Karpas-422 (cell line): Measurements from ENCODE around the gene TEX26. TPM values are rescaled to one million over a fixed set of nuclear protein-coding genes. Genes with fewer than 3 reads are reported as not detected.

Experiments used
- DNase-seq: peaks from one replicate; pipeline ENCODE4 v3.0.0-alpha.2; 2015
- H2AFZ ChIP-seq: fragments of 200-600 bp; sonication (generic); 2 replicates; pipeline ENCODE4 v1.6.1; 2014; ENCODE audit warnings: antibody characterized with exemption, low read length, mixed read lengths
- H3K27ac ChIP-seq: fragments of 200-600 bp; sonication (generic); 2 replicates; pipeline ENCODE4 v1.5.1; 2014; ENCODE audit warnings: mild to moderate bottlenecking, low read length, moderate library complexity
- H3K27me3 ChIP-seq: fragments of 200-600 bp; sonication (generic); 2 replicates; pipeline ENCODE4 v1.6.1; 2014; ENCODE audit warnings: low read length, mixed read lengths
- H3K36me3 ChIP-seq: fragments of 200-600 bp; sonication (generic); 2 replicates; pipeline ENCODE4 v1.6.1; 2014; ENCODE audit warnings: low read length, mixed read lengths; ENCODE audit not compliant: insufficient read depth
- H3K4me1 ChIP-seq: fragments of 200-600 bp; sonication (generic); 2 replicates; pipeline ENCODE4 v1.6.1; 2014; ENCODE audit warnings: mild to moderate bottlenecking, low read length, mixed read lengths
- H3K4me2 ChIP-seq: fragments of 200-600 bp; sonication (generic); 2 replicates; pipeline ENCODE4 v1.6.1; 2014; ENCODE audit warnings: low read length, low read depth, mild to moderate bottlenecking; ENCODE audit not compliant: poor library complexity, severe bottlenecking
- H3K4me3 ChIP-seq: fragments of 200-600 bp; sonication (generic); 2 replicates; pipeline ENCODE4 v1.5.1; 2014; ENCODE audit warnings: mild to moderate bottlenecking, antibody characterized with exemption, low read length, mixed read lengths
- H3K79me2 ChIP-seq: fragments of 200-600 bp; sonication (generic); 2 replicates; pipeline ENCODE4 v1.6.1; 2014; ENCODE audit warnings: mild to moderate bottlenecking, low read length, mixed read lengths
- H3K9ac ChIP-seq: fragments of 200-600 bp; sonication (generic); 2 replicates; pipeline ENCODE4 v1.6.0; 2014; ENCODE audit warnings: low read length
- H3K9me2 ChIP-seq: fragments of 200-600 bp; sonication (generic), shearing (Covaris generic); replicated peaks from 2 replicates; pipeline ENCODE4 v1.6.0; 2014; ENCODE audit warnings: mild to moderate bottlenecking, low read length, moderate library complexity; ENCODE audit not compliant: insufficient read depth
- H3K9me3 ChIP-seq: fragments of 300-700, 200-600 bp; sonication (generic); 2 replicates; pipeline ENCODE4 v1.6.1; 2014; ENCODE audit warnings: low read length, mixed read lengths
- H4K20me1 ChIP-seq: fragments of 200-600 bp; sonication (generic); 2 replicates; pipeline ENCODE4 v1.6.1; 2014; ENCODE audit warnings: mild to moderate bottlenecking, antibody characterized with exemption, low read length, low read depth; ENCODE audit not compliant: insufficient read depth
- total RNA-seq: library from RNA; depleted of rRNA; stranded (reverse); fragments of >200 nt; shearing (Covaris generic); gene quantifications from 2 replicates; pipeline ENCODE4 v1.2.3, GENCODE V29; 2014; ENCODE audit warnings: low replicate concordance

Gene TEX26
- total RNA-seq, 1 experiment from 2014 or later: not detected

- no peaks in the 10 kb centered on the region for H3K9me3 ChIP-seq
- H3K79me2 ChIP-seq: no peaks in the 10 kb centered on the region
- no peak overlapping the region for H3K9ac ChIP-seq
- H3K4me2 ChIP-seq: no peak overlapping the region
- no peak overlapping the region for H3K4me3 ChIP-seq
- H3K4me1 ChIP-seq: no peaks in the 10 kb centered on the region
- no peaks in the 10 kb centered on the region for H3K9me2 ChIP-seq
- H2AFZ ChIP-seq: no peak overlapping the region
- no peak for DNase-seq
- H3K27me3 ChIP-seq: no peaks in the 10 kb centered on the region
- H3K36me3 ChIP-seq: no peaks in the 10 kb centered on the region
- H4K20me1 ChIP-seq: no peaks in the 10 kb centered on the region
- no peak overlapping the region for H3K27ac ChIP-seq
Observed at GRCh38 chr13:30898678-30899241, 33.7 kb upstream of the TEX26 start.

- H3K27me3 ChIP-seq: no peaks in the 10 kb centered on the region
- no peaks in the 10 kb centered on the region for H3K4me1 ChIP-seq
- no peaks in the 10 kb centered on the region for H3K9me2 ChIP-seq
- no peak overlapping the region for H3K27ac ChIP-seq
- no peaks in the 10 kb centered on the region for H3K9me3 ChIP-seq
- H3K79me2 ChIP-seq: no peaks in the 10 kb centered on the region
- H2AFZ ChIP-seq: no peak overlapping the region
- H3K4me2 ChIP-seq: no peak overlapping the region
- DNase-seq: no peak
- H3K9ac ChIP-seq: no peak overlapping the region
- no peaks in the 10 kb centered on the region for H3K36me3 ChIP-seq
- no peaks in the 10 kb centered on the region for H4K20me1 ChIP-seq
- H3K4me3 ChIP-seq: no peak overlapping the region
Observed at GRCh38 chr13:30900436-30900835, 32.0 kb upstream of the TEX26 start.

GRCh38 chr13:30900952-30901749, 31.3 kb upstream of the TEX26 start:
- Histone ChIP-seq H3K4me2 (no peak overlapping the region), H3K4me1 (no peaks in the 10 kb centered on the region), H3K9me3 (no peaks in the 10 kb centered on the region), H2AFZ (no peak overlapping the region), H3K36me3 (no peaks in the 10 kb centered on the region), H3K9ac (no peak overlapping the region), H3K79me2 (no peaks in the 10 kb centered on the region), H3K27me3 (no peaks in the 10 kb centered on the region), H4K20me1 (no peaks in the 10 kb centered on the region), H3K9me2 (no peaks in the 10 kb centered on the region), H3K4me3 (no peak overlapping the region), H3K27ac (no peak overlapping the region)
- DNase-seq: no peak

GRCh38 chr13:30904043-30904442, 28.4 kb upstream of the TEX26 start:
- no peak overlapping the region for H3K4me2 ChIP-seq
- no peak overlapping the region for H3K27ac ChIP-seq
- H4K20me1 ChIP-seq: no peaks in the 10 kb centered on the region
- DNase-seq: no peak
- H3K9me2 ChIP-seq: no peaks in the 10 kb centered on the region
- no peaks in the 10 kb centered on the region for H3K4me1 ChIP-seq
- no peaks in the 10 kb centered on the region for H3K36me3 ChIP-seq
- no peak overlapping the region for H3K9ac ChIP-seq
- H3K9me3 ChIP-seq: no peaks in the 10 kb centered on the region
- H3K4me3 ChIP-seq: no peak overlapping the region
- H2AFZ ChIP-seq: no peak overlapping the region
- H3K27me3 ChIP-seq: no peaks in the 10 kb centered on the region
- H3K79me2 ChIP-seq: no peaks in the 10 kb centered on the region

- H3K4me3 ChIP-seq: no peak within 1 kb of the TSS
- no peak for DNase-seq
- no peaks in the 10 kb centered on the region for H3K79me2 ChIP-seq
- H3K27ac ChIP-seq: no peak within 1 kb of the TSS
- no peaks in the 10 kb centered on the region for H3K27me3 ChIP-seq
- no peaks in the 10 kb centered on the region for H3K36me3 ChIP-seq
- H3K9me3 ChIP-seq: no peaks in the 10 kb centered on the region
- H3K9me2 ChIP-seq: no peaks in the 10 kb centered on the region
- no peak within 1 kb of the TSS for H3K4me2 ChIP-seq
- H3K9ac ChIP-seq: no peak within 1 kb of the TSS
- no peaks in the 10 kb centered on the region for H4K20me1 ChIP-seq
- no peaks in the 10 kb centered on the region for H3K4me1 ChIP-seq
- H2AFZ ChIP-seq: no peak within 1 kb of the TSS
Observed at GRCh38 chr13:30905932-30906383, 26.5 kb upstream of the TEX26 start, which contains the start of gene MEDAG. Gene MEDAG, plus strand, starts transcription at chr13:30906271. Its CDS starts 245 bp downstream, at chr13:30906516.

GRCh38 chr13:30906411-30907051, 25.9 kb upstream of the TEX26 start:
- no peak overlapping the region for H3K4me2 ChIP-seq
- H3K9me3 ChIP-seq: no peaks in the 10 kb centered on the region
- no peaks in the 10 kb centered on the region for H3K79me2 ChIP-seq
- H3K36me3 ChIP-seq: no peaks in the 10 kb centered on the region
- H3K9me2 ChIP-seq: no peaks in the 10 kb centered on the region
- no peak overlapping the region for H3K27ac ChIP-seq
- H3K27me3 ChIP-seq: no peaks in the 10 kb centered on the region
- H3K4me1 ChIP-seq: no peaks in the 10 kb centered on the region
- H4K20me1 ChIP-seq: no peaks in the 10 kb centered on the region
- no peak overlapping the region for H2AFZ ChIP-seq
- H3K9ac ChIP-seq: no peak overlapping the region
- no peak for DNase-seq
- no peak overlapping the region for H3K4me3 ChIP-seq

- H3K9me2 ChIP-seq: no peaks in the 10 kb centered on the region
- no peaks in the 10 kb centered on the region for H3K36me3 ChIP-seq
- no peak overlapping the region for H2AFZ ChIP-seq
- H3K9me3 ChIP-seq: no peaks in the 10 kb centered on the region
- H3K9ac ChIP-seq: no peak overlapping the region
- H3K4me3 ChIP-seq: no peak overlapping the region
- H3K4me1 ChIP-seq: no peaks in the 10 kb centered on the region
- H3K4me2 ChIP-seq: no peak overlapping the region
- no peaks in the 10 kb centered on the region for H3K79me2 ChIP-seq
- no peak overlapping the region for H3K27ac ChIP-seq
- no peaks in the 10 kb centered on the region for H4K20me1 ChIP-seq
- no peak for DNase-seq
- H3K27me3 ChIP-seq: no peaks in the 10 kb centered on the region
Observed at GRCh38 chr13:30907121-30907861, 25.2 kb upstream of the TEX26 start.
